ENCODE measurements around the gene ALAD.
"Not testable (repeated sequence)": the region's sequence is repeated elsewhere in the genome, so short reads cannot be mapped to it uniquely, and the experiment has no call there.

- TF ChIP-seq CTCF, POLR2A (IDR thresholded peaks at IDR 0.05): not testable (repeated sequence)
These were observed 35.4 kb downstream of the ALAD start for GRCh38 chr9:113365652-113366051.
